HG03558 (cell line): ENCODE measurements around the gene RAB11A.

ENCODE experiments used
- ATAC-seq: cut with Tn5 transposase; IDR thresholded peaks from one replicate; pipeline ENCODE4 v1.9.1; 2021; ENCODE audit warnings: moderate number of reproducible peaks; ENCODE audit not compliant: unreplicated experiment; ENCODE audit errors: extremely low read depth

RAB11A gene

GRCh38 chr15:65914386-65914785, 45.1 kb downstream of the RAB11A start:
- ATAC-seq, result no peak

GRCh38 chr15:65914981-65915925, 46.0 kb downstream of the RAB11A start:
- ATAC-seq, result no peak

GRCh38 chr15:65916041-65916663, 46.9 kb downstream of the RAB11A start:
- no peak for ATAC-seq

- no peak for ATAC-seq
Observed at GRCh38 chr15:65916664-65917406, 47.5 kb downstream of the RAB11A start.

GRCh38 chr15:65917407-65917756, 48.1 kb downstream of the RAB11A start:
- ATAC-seq, result no peak

GRCh38 chr15:65917936-65918335, 48.6 kb downstream of the RAB11A start:
- ATAC-seq, result no peak

GRCh38 chr15:65918357-65918920, 49.1 kb downstream of the RAB11A start:
- no peak for ATAC-seq

- ATAC-seq, result no peak
Observed at GRCh38 chr15:65918945-65919344, 49.7 kb downstream of the RAB11A start.

GRCh38 chr15:65919353-65919752, 50.1 kb downstream of the RAB11A start:
- ATAC-seq, result no peak

GRCh38 chr15:65920121-65920520, 50.8 kb downstream of the RAB11A start:
- ATAC-seq, result no peak

- ATAC-seq, result no peak
Observed at GRCh38 chr15:65920825-65921309, 51.6 kb downstream of the RAB11A start.

- ATAC-seq, result no peak
Observed at GRCh38 chr15:65921780-65922179, 52.5 kb downstream of the RAB11A start.

GRCh38 chr15:65922621-65923020, 53.3 kb downstream of the RAB11A start:
- ATAC-seq, result no peak

GRCh38 chr15:65923264-65923663, 54.0 kb downstream of the RAB11A start:
- no peak for ATAC-seq

GRCh38 chr15:65924004-65924403, 54.7 kb downstream of the RAB11A start:
- no peak for ATAC-seq

- ATAC-seq, result no peak
Observed at GRCh38 chr15:65925338-65925737, 56.0 kb downstream of the RAB11A start.

- no peak for ATAC-seq
Observed at GRCh38 chr15:65926459-65926858, 57.2 kb downstream of the RAB11A start.

- no peak for ATAC-seq
Observed at GRCh38 chr15:65926899-65927298, 57.6 kb downstream of the RAB11A start.

GRCh38 chr15:65927545-65927944, 58.3 kb downstream of the RAB11A start:
- ATAC-seq, result no peak

- no peak for ATAC-seq
Observed at GRCh38 chr15:65929573-65929972, 60.3 kb downstream of the RAB11A start.
